Tibial nerve (tissue), 4 donors: Measurements from ENCODE around the gene COPG2.

Experiments
- CTCF ChIP-seq, 5 experiments: fragments of 200-600 bp in 3 of 5; fragments of 450-650 bp in 2 of 5; sonication (generic) in 3 of 5; IDR thresholded peaks; one replicate each; pipeline ENCODE4 v1.5.1; 2016 to 2019; ENCODE audit warnings: antibody characterized with exemption in 5 of 5, mild to moderate bottlenecking in 3 of 5, moderate library complexity in 2 of 5
- EP300 ChIP-seq, 2 donors: sonication (generic); formaldehyde crosslinking; IDR thresholded peaks; one replicate each; pipeline ENCODE4 v1.6.1; 2017; ENCODE audit warnings: antibody characterized with exemption in 2 of 2, mild to moderate bottlenecking in 1 of 2

GRCh38 chr7:130628901-130629300 is 39.6 kb downstream of the COPG2 start:
- TF ChIP-seq CTCF (IDR thresholded peaks at IDR 0.05) (no peak), EP300 (IDR thresholded peaks at IDR 0.05) (no peak)
